ENCODE measurements around the gene USP17L20.
"Not testable (repeated sequence)": the region's sequence is repeated elsewhere in the genome, so short reads cannot be mapped to it uniquely, and the experiment has no call there.

DNA sequence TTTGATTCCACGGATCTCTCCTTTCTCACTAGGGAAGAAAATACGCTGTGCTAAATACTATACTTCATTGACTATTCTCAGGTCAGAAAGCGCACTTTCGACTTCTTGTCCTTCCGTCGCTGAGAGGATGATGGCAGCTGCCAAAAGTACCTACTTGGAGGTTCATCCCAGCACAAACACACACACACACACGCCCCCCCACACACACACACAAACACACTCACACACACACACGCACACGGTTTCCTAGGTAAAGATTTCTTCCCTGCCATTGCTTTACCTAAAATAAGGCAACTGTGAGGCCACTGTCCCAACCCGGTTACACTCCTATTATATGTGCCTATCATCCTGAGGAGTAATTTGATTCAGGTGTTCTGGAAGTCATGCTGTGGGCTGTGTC lies 13.8 kb downstream of the USP17L20 start:
- not testable (repeated sequence) for TF ChIP-seq POLR2A, POLR2AphosphoS5, EP300 (IDR thresholded peaks at IDR 0.05)
- TF ChIP-seq, protein P1, sequence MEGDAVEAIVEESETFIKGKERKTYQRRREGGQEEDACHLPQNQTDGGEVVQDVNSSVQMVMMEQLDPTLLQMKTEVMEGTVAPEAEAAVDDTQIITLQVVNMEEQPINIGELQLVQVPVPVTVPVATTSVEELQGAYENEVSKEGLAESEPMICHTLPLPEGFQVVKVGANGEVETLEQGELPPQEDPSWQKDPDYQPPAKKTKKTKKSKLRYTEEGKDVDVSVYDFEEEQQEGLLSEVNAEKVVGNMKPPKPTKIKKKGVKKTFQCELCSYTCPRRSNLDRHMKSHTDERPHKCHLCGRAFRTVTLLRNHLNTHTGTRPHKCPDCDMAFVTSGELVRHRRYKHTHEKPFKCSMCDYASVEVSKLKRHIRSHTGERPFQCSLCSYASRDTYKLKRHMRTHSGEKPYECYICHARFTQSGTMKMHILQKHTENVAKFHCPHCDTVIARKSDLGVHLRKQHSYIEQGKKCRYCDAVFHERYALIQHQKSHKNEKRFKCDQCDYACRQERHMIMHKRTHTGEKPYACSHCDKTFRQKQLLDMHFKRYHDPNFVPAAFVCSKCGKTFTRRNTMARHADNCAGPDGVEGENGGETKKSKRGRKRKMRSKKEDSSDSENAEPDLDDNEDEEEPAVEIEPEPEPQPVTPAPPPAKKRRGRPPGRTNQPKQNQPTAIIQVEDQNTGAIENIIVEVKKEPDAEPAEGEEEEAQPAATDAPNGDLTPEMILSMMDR (IDR thresholded peaks at IDR 0.05): not testable (repeated sequence)

Data from suprapubic skin (tissue), 4 donors.